ENCODE results near the gene FUS. TPM values are rescaled to one million over a fixed set of nuclear protein-coding genes. Genes with fewer than 3 reads are reported as not detected.

FUS gene
- total and polyA plus RNA-seq, 9 of the 15 experiments (the other 6 are each of a cell fraction or from before 2014, with no cell fraction given) = 43.9 to 575 (median 87.2) TPM

DNA sequence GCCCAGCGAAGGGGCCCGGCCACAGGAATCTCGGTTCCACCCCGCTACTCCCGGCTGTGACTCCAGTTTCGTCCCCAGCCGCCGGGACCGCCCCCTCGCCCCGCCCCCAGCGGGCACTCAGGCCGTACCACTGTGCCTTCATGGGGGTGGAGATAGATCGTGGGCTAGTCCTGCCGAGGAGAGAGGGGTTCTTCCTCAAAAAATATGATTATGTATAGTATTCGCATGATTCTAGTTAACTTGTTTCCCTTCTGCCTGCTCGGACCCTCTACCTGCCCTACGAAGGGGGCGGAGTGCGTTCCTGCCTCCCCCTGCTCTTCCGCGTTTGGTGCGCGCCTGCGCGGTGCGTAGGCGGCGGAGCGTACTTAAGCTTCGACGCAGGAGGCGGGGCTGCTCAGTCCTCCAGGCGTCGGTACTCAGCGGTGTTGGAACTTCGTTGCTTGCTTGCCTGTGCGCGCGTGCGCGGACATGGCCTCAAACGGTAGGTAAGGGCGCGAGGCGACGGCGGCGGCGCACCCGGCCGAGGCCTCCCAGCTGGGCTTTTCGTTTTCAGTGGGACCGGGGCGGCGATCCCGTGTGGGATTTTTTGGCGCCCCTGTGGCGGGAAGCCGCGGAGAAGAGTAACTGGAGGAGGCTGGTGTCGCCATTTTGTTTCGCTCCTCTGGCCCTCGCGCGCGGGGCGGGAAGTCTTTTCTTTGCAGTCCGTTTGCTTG lies at the start of gene FUS (continued):
- TF ChIP-seq, protein P1, sequence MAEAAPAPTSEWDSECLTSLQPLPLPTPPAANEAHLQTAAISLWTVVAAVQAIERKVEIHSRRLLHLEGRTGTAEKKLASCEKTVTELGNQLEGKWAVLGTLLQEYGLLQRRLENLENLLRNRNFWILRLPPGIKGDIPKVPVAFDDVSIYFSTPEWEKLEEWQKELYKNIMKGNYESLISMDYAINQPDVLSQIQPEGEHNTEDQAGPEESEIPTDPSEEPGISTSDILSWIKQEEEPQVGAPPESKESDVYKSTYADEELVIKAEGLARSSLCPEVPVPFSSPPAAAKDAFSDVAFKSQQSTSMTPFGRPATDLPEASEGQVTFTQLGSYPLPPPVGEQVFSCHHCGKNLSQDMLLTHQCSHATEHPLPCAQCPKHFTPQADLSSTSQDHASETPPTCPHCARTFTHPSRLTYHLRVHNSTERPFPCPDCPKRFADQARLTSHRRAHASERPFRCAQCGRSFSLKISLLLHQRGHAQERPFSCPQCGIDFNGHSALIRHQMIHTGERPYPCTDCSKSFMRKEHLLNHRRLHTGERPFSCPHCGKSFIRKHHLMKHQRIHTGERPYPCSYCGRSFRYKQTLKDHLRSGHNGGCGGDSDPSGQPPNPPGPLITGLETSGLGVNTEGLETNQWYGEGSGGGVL (CRISPR knock-in tag; IDR thresholded peaks at IDR 0.05) = no peak
- no peak for TF ChIP-seq SMAD2 (IDR thresholded peaks at IDR 0.05; ENCODE audit: low read depth, low read length)
- TF ChIP-seq, protein P2, sequence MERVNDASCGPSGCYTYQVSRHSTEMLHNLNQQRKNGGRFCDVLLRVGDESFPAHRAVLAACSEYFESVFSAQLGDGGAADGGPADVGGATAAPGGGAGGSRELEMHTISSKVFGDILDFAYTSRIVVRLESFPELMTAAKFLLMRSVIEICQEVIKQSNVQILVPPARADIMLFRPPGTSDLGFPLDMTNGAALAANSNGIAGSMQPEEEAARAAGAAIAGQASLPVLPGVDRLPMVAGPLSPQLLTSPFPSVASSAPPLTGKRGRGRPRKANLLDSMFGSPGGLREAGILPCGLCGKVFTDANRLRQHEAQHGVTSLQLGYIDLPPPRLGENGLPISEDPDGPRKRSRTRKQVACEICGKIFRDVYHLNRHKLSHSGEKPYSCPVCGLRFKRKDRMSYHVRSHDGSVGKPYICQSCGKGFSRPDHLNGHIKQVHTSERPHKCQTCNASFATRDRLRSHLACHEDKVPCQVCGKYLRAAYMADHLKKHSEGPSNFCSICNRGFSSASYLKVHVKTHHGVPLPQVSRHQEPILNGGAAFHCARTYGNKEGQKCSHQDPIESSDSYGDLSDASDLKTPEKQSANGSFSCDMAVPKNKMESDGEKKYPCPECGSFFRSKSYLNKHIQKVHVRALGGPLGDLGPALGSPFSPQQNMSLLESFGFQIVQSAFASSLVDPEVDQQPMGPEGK (CRISPR knock-in tag; IDR thresholded peaks at IDR 0.05; ENCODE audit: borderline replicate concordance) = peak; percentile 82; the same call in 1 of the 2 replicates
- TF ChIP-seq HNRNPK (IDR thresholded peaks at IDR 0.05; ENCODE audit: low read depth, low read length, poor library complexity, severe bottlenecking) = peak; percentile 9
- TF ChIP-seq BCL6 (CRISPR knock-in tag; IDR thresholded peaks at IDR 0.05) = no peak
- no peak for TF ChIP-seq HDAC8 (tag; IDR thresholded peaks at IDR 0.05)
- peak; percentile 84; the same call in 1 of the 2 replicates for TF ChIP-seq ZNF589 (CRISPR knock-in tag; IDR thresholded peaks at IDR 0.05; ENCODE audit: low read depth)
- TF ChIP-seq, protein P3, sequence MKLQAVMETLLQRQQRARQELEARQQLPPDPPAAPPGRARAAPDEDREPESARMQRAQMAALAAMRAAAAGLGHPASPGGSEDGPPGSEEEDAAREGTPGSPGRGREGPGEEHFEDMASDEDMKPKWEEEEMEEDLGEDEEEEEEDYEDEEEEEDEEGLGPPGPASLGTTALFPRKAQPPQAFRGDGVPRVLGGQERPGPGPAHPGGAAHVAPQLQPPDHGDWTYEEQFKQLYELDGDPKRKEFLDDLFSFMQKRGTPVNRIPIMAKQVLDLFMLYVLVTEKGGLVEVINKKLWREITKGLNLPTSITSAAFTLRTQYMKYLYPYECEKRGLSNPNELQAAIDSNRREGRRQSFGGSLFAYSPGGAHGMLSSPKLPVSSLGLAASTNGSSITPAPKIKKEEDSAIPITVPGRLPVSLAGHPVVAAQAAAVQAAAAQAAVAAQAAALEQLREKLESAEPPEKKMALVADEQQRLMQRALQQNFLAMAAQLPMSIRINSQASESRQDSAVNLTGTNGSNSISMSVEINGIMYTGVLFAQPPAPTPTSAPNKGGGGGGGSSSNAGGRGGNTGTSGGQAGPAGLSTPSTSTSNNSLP (IDR thresholded peaks at IDR 0.05; ENCODE audit: borderline replicate concordance, low read depth, low read length) = peak; percentile 36; the same call in 1 of the 2 replicates
- TF ChIP-seq, protein P4, sequence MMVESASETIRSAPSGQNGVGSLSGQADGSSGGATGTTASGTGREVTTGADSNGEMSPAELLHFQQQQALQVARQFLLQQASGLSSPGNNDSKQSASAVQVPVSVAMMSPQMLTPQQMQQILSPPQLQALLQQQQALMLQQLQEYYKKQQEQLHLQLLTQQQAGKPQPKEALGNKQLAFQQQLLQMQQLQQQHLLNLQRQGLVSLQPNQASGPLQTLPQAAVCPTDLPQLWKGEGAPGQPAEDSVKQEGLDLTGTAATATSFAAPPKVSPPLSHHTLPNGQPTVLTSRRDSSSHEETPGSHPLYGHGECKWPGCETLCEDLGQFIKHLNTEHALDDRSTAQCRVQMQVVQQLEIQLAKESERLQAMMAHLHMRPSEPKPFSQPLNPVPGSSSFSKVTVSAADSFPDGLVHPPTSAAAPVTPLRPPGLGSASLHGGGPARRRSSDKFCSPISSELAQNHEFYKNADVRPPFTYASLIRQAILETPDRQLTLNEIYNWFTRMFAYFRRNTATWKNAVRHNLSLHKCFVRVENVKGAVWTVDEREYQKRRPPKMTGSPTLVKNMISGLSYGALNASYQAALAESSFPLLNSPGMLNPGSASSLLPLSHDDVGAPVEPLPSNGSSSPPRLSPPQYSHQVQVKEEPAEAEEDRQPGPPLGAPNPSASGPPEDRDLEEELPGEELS (CRISPR knock-in tag; IDR thresholded peaks at IDR 0.05; ENCODE audit: borderline replicate concordance) = peak; percentile 93; the same call in 1 of the 2 replicates
- TF ChIP-seq, protein P5, sequence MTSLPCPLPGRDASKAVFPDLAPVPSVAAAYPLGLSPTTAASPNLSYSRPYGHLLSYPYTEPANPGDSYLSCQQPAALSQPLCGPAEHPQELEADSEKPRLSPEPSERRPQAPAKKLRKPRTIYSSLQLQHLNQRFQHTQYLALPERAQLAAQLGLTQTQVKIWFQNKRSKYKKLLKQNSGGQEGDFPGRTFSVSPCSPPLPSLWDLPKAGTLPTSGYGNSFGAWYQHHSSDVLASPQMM (CRISPR knock-in tag; IDR thresholded peaks at IDR 0.05) = no peak
- TF ChIP-seq NFRKB (IDR thresholded peaks at IDR 0.05; ENCODE audit: low read depth) = peak; percentile 94
- TF ChIP-seq TCF7L2 (IDR thresholded peaks at IDR 0.05; ENCODE audit: low read depth, low read length) = peak; percentile 98
- no peak for TF ChIP-seq FOXJ3 (CRISPR knock-in tag; IDR thresholded peaks at IDR 0.05)
- no peak for TF ChIP-seq PPARD (CRISPR knock-in tag; IDR thresholded peaks at IDR 0.05)
